Sigmoid colon (tissue), 7 donors: ENCODE results near the gene KRT82. TPM values are rescaled to one million over a fixed set of nuclear protein-coding genes. Genes with fewer than 3 reads are reported as not detected.

ENCODE experiments used
- DNase-seq: peaks from one replicate; pipeline ENCODE4 v3.0.0-alpha.2; 2019
- H3K27ac ChIP-seq, 4 donors: fragments of 200-600 bp; sonication (generic); one replicate each; pipeline ENCODE4 v1.5.1; 2016 to 2019; ENCODE audit warnings: mild to moderate bottlenecking in 1 of 4
- H3K27me3 ChIP-seq, 3 donors: fragments of 200-600 bp; sonication (generic); one replicate each; pipeline ENCODE4 v1.5.1; 2019; ENCODE audit warnings: mild to moderate bottlenecking in 1 of 3
- H3K36me3 ChIP-seq, 4 donors: fragments of 200-600 bp; sonication (generic); one replicate each; pipeline ENCODE4 v1.5.1; 2016 to 2019
- H3K4me1 ChIP-seq, 4 donors: fragments of 200-600 bp; sonication (generic); one replicate each; pipeline ENCODE4 v1.5.1; 2017 to 2019
- H3K4me3 ChIP-seq, 4 donors: fragments of 200-600 bp; sonication (generic); one replicate each; pipeline ENCODE4 v1.5.1; 2017 to 2019; ENCODE audit warnings: mild to moderate bottlenecking in 2 of 4, moderate library complexity in 1 of 4
- H3K9me3 ChIP-seq, 4 donors: fragments of 200-600 bp in 3 of 4; sonication (generic) in 3 of 4; one replicate each; pipeline versions ENCODE4 v1.5.1 to v1.6.1; 2013 to 2019
- EP300 ChIP-seq, 4 donors: sonication (generic); formaldehyde crosslinking; IDR thresholded peaks; one replicate each; pipeline ENCODE4 v1.6.1; 2017; ENCODE audit warnings: antibody characterized with exemption in 4 of 4
- POLR2A ChIP-seq, 2 donors: fragments of 450-650 bp; IDR thresholded peaks; one replicate each; pipeline ENCODE4 v1.6.1; 2016; ENCODE audit warnings: antibody characterized with exemption in 2 of 2, mild to moderate bottlenecking in 2 of 2, moderate library complexity in 2 of 2
- POLR2AphosphoS5 ChIP-seq, 4 donors: sonication (generic); formaldehyde crosslinking; IDR thresholded peaks; one replicate each; pipeline ENCODE4 v1.6.1; 2017; ENCODE audit warnings: antibody characterized with exemption in 4 of 4
- WGBS, 2 donors: extraction: QIAGEN DNeasy Blood & Tissue Kit; methylation state at CpG; one replicate each; pipeline ENCODE4 v1.1.7; 2013; 5-methylcytosine and 5-hydroxymethylcytosine counted together
- intact Hi-C: fragments of 100-400 bp; cut with DNase I; formaldehyde crosslinking; loops from one replicate; pipeline ENCODE4 v1.15.1; 2023
- polyA plus RNA-seq, 3 donors: library from polyadenylated mRNA; stranded (reverse); fragments of 200-250 nt; gene quantifications; one replicate each; pipeline ENCODE4 v1.2.3, GENCODE V29; 2013
- total RNA-seq, 4 donors: library from RNA; depleted of rRNA; stranded (reverse); fragments of >200 nt; gene quantifications; one replicate each; pipeline ENCODE4 v1.1.0, GENCODE V29; 2016
- TF ChIP-seq, protein P1 (sequence below), 4 experiments: fragments of 450-650 bp in 3 of 4; fragments of 200-600 bp in 1 of 4; IDR thresholded peaks; one replicate each; pipeline ENCODE4 v1.5.1; 2016 to 2019; ENCODE audit warnings: antibody characterized with exemption in 4 of 4, mild to moderate bottlenecking in 3 of 4, moderate library complexity in 2 of 4
- donor health status: healthy with polysubstance abuse.
- donor health status: Bipolar disorder and iron deficiency.
- donor health status: healthy.

Gene KRT82
- total and polyA plus RNA-seq, 7 donors: 0.03 TPM; not detected in 6

DNA sequence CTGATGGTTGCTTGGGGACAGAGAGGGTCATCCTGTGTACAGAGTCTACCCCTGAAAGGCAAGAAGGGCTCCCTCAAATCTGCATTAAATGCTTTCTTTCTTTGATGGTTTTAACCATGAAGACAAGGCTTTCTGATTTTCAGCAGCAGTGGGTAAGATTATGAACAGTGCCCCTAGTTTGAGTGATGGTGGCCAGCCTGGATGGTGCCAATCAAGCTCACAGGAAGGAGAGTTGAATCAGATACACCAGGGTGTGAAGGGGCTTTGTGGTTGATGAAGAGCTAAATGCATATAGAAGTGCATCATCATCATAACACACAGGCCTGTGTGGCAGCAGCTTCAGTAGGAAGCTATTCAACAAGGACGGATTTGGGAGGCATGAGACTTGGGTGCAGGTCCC, 44.6 kb downstream of the KRT82 start:
- no peaks in the 10 kb centered on the region for H3K4me1 ChIP-seq
- no peaks in the 10 kb centered on the region for H3K9me3 ChIP-seq
- H3K4me3 ChIP-seq: no peak overlapping the region
- H3K27ac ChIP-seq: no peak overlapping the region
- no peaks in the 10 kb centered on the region for H3K27me3 ChIP-seq
- TF ChIP-seq EP300 (IDR thresholded peaks at IDR 0.05) (no peak), POLR2AphosphoS5 (IDR thresholded peaks at IDR 0.05) (no peak), POLR2A (IDR thresholded peaks at IDR 0.05) (no peak)
- TF ChIP-seq, protein P1, sequence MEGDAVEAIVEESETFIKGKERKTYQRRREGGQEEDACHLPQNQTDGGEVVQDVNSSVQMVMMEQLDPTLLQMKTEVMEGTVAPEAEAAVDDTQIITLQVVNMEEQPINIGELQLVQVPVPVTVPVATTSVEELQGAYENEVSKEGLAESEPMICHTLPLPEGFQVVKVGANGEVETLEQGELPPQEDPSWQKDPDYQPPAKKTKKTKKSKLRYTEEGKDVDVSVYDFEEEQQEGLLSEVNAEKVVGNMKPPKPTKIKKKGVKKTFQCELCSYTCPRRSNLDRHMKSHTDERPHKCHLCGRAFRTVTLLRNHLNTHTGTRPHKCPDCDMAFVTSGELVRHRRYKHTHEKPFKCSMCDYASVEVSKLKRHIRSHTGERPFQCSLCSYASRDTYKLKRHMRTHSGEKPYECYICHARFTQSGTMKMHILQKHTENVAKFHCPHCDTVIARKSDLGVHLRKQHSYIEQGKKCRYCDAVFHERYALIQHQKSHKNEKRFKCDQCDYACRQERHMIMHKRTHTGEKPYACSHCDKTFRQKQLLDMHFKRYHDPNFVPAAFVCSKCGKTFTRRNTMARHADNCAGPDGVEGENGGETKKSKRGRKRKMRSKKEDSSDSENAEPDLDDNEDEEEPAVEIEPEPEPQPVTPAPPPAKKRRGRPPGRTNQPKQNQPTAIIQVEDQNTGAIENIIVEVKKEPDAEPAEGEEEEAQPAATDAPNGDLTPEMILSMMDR (IDR thresholded peaks at IDR 0.05): no peak
- peak; percentile 17 for DNase-seq
- WGBS, 2 donors: 95 to 96% methylated on average over 1 of the region's 1 CpG
- intact Hi-C loops: no loop called here
- no peaks in the 10 kb centered on the region for H3K36me3 ChIP-seq

DNA sequence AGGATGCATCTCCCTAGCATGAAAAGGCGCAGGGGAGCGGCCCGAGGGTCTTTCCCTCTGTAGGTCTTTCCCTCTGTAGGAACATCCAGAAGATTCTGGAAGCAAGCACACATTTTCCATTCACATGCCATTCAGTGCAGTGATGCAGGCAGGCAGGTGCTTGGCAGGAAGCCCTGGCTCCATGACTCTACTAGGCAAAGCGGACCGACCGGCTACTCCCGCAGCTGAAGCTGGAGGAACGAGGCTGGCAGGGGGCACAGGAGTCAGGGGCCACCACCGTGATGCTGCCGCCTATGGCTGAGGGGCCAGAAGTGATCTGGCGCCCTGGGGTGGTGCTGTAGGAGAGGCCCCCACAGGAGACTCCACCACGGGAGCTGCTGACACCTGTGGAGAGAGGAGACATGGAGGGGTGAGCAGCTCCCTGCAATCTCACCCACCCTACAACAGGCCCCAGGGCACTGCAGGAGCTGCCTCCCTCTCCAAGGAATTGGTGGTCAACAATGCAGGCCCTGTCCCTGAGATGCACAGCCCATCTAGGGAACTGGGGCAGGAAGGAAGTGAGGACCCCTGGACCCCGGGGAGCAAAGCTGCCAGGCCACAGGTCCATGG, 45.4 kb downstream of the KRT82 start:
- no peaks in the 10 kb centered on the region for H3K9me3 ChIP-seq
- H3K27ac ChIP-seq: no peak overlapping the region
- H3K27me3 ChIP-seq: no peaks in the 10 kb centered on the region
- H3K4me1 ChIP-seq: no peaks in the 10 kb centered on the region
- H3K36me3 ChIP-seq: no peaks in the 10 kb centered on the region
- TF ChIP-seq POLR2A (IDR thresholded peaks at IDR 0.05): no peak
- no peak for TF ChIP-seq EP300 (IDR thresholded peaks at IDR 0.05)
- TF ChIP-seq, protein P1 (IDR thresholded peaks at IDR 0.05): no peak
- no peak for TF ChIP-seq POLR2AphosphoS5 (IDR thresholded peaks at IDR 0.05)
- WGBS, 2 donors: 80 to 89% methylated on average over 13 of the region's 13 CpGs
- DNase-seq: peak; percentile 40
- intact Hi-C loops: no loop called here
- no peak overlapping the region for H3K4me3 ChIP-seq

- H3K4me3 ChIP-seq: no peak overlapping the region
- intact Hi-C loops: no loop called here
- H3K36me3 ChIP-seq: no peaks in the 10 kb centered on the region
- no peaks in the 10 kb centered on the region for H3K27me3 ChIP-seq
- WGBS, 2 donors: 83 to 87% methylated on average over 7 of the region's 7 CpGs
- no peak for TF ChIP-seq POLR2A (IDR thresholded peaks at IDR 0.05)
- TF ChIP-seq, protein P1 (IDR thresholded peaks at IDR 0.05): no peak
- no peak for TF ChIP-seq EP300 (IDR thresholded peaks at IDR 0.05)
- TF ChIP-seq POLR2AphosphoS5 (IDR thresholded peaks at IDR 0.05): no peak
- DNase-seq: no peak
- H3K27ac ChIP-seq: no peak overlapping the region
- H3K4me1 ChIP-seq: no peaks in the 10 kb centered on the region
- H3K9me3 ChIP-seq: no peaks in the 10 kb centered on the region
Measured at GRCh38 chr12:52360106-52360662, 46.0 kb downstream of the KRT82 start.

DNA sequence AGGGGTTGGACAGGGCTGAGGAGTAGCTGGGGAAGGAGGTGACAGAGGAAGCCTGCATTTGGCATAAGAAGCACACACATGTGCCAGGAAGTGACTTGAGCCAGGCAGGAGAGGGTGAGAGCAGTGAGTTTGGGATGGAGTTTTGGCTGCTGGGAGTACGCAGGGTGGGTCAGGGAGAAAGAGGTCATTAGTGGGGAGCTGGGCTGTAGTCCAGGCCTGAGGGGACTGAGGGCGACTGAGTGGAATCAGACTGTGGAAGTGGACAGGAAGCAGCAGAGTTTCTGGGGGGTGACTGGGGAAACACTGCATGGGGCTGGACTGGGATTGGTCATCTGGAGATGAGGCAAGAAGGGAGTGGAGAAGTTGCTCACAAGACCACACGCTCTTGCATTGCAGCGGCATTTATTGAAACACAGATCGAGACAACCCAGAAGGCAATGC, 46.5 kb downstream of the KRT82 start:
- 86 to 88% methylated on average over 5 of the region's 5 CpGs for WGBS, 2 donors
- intact Hi-C loops: no loop called here

More for the DNA sequence above, 46.5 kb downstream of the KRT82 start:
- TF ChIP-seq POLR2AphosphoS5 (IDR thresholded peaks at IDR 0.05) (no peak), POLR2A (IDR thresholded peaks at IDR 0.05) (no peak), EP300 (IDR thresholded peaks at IDR 0.05) (no peak)
- TF ChIP-seq, protein P1 (IDR thresholded peaks at IDR 0.05): no peak
- H3K4me3 ChIP-seq: no peak overlapping the region
- H3K27ac ChIP-seq: no peak overlapping the region
- DNase-seq: no peak
- H3K4me1 ChIP-seq: no peaks in the 10 kb centered on the region
- H3K27me3 ChIP-seq: no peaks in the 10 kb centered on the region
- H3K36me3 ChIP-seq: no peaks in the 10 kb centered on the region
- H3K9me3 ChIP-seq: no peaks in the 10 kb centered on the region
